22Rv1 (cell line): Measurements from ENCODE around the gene CLMN.

Source experiments
- CTCF ChIP-seq: fragments of 450-650 bp; IDR thresholded peaks from 2 replicates; pipeline ENCODE4 v1.5.1; 2017; ENCODE audit warnings: mild to moderate bottlenecking
- ZFX ChIP-seq: fragments of 450-650 bp; IDR thresholded peaks from 2 replicates; pipeline ENCODE4 v1.6.1; 2017; ENCODE audit warnings: antibody characterized with exemption, borderline replicate concordance

GRCh38 chr14:95173518-95173917 lies 146.2 kb downstream of the CLMN start:
- no peak for TF ChIP-seq CTCF
- TF ChIP-seq ZFX = no peak
